Activated CD8-positive, alpha-beta memory T cell treated with anti-CD3 and anti-CD28 coated beads for 4 hours (primary cell): ENCODE measurements around the gene SMAD9.

Source experiments
- DNase-seq, 2 donors: peaks; one replicate each; pipeline ENCODE4 v3.0.0-alpha.2; 2020; ENCODE audit warnings: low read depth in 2 of 2

Gene SMAD9

GRCh38 chr13:36919833-36920615, at the start of gene SMAD9:
TSS of gene SMAD9 (minus strand) at chr13:36920238. CDS start at chr13:36879689, 40,549 bp downstream.
- DNase-seq, result no peak

GRCh38 chr13:36966404-36966803, 46.4 kb upstream of the SMAD9 start:
- no peak for DNase-seq

DNA sequence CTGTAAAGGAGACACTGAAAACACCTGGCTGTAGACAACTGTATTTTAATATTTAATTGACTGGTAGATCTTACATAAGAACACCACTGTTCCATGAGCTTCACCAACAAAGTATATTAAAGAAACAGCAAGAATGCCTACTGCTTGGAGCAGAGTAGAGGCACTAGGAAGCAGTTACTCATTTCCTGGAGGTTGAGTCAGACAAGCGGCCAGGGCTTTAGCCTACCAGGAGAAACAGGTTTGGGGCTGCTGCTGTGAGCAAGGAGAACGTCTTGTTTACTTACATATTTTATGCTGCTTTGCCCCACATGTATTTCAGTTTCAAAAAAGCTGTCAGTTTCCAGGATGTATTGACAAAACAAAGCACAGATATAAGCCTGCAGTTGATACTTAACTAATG, 45.7 kb upstream of the SMAD9 start:
- no peak for DNase-seq

GRCh38 chr13:36959456-36960116, 39.5 kb upstream of the SMAD9 start:
- no peak for DNase-seq

DNA sequence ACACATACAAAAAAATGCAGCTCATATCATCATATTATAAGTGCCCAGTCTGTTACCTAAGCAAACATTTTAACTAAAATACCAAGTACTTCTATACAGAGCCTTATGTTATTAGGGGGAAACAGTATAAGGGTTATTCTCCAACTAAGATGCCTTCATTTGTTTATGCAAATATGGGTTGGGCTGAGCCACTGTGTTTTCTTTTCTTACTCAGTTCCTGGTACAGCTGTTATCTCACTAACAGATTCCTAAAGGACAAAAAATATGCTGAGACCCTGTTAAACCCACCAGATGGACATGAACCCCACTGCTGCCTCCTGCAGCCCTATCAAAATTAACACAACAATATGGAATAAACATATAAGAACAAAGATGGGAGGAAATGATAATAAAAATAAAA, 34.5 kb upstream of the SMAD9 start:
- no peak for DNase-seq

GRCh38 chr13:36950920-36951319, 30.9 kb upstream of the SMAD9 start:
- DNase-seq, result no peak

DNA sequence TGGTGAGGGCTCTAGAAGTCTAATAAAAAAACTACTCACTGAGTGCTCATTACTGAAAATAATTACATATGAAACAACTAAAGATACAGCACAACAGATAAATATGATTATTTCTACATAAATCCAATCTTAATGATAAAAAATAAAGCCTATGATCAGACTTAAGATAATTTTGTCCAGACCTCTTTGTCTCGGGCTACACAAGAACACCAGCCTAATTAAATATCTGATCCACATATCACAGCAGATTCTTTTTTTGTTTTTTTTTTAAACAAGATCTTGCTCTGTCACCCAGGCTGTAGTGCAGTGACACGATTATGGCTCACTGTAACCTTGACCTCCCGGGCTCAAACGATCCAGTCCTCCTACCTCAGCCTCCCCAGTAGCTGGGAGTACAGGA, 30.3 kb upstream of the SMAD9 start:
- no peak for DNase-seq

DNA sequence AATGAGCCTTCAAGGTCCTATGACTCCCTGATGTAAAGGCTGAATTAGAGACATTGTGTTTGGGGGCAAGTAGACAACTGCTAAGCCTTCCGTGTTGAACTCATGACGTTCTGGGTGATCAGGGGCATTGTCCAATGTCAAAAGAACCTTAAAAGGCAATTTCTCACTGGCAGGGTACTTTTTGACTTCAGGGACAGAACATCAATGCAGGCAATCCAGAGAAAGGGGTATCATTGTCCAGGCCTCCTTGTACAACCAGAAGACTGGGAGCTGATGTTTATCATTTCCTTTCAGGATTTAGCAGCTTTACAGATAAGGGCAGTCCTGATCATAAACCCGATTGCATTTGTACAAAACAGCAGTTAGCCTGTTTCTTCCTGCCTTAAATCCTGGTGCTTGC, 25.0 kb upstream of the SMAD9 start:
- DNase-seq, result no peak

DNA sequence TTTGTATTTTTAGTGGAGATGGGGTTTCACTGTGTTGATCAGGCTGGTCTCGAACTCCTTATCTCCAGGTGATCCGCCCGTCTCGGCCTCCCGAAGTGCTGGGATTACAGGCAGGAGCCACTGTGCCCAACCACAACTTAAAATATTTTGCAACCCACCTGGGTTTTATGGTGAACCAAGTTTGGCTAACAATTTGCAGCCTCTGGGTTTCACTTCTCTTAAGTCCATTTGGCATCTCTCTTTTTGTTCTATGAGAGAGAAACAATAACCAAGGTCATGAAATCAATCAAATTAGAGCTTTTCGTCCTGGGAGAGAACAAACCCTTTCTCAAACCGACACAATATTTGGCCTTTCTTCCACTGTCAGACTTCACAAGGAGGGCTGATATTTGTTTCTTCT, 5.6 kb upstream of the SMAD9 start:
- DNase-seq, result no peak

DNA sequence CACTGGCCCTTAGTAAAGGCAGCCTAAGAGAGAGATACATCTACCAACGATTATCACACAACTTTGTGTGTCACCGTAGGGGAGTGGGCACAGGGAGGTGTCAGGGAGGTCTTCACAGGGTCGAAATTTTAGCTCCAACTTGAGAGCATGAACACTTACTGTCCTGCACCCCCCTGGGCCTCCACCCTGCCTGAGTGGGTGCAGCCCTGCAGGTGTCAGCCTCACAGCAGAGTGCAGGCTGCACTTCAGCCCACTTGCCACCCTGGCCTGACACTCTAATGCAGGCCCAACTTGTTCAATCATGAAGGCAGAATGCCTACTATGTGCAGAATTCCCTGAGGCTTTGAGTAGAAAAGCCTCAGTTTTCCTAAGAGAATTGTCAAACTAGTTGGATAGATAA, 4.0 kb upstream of the SMAD9 start:
- DNase-seq, result no peak

DNA sequence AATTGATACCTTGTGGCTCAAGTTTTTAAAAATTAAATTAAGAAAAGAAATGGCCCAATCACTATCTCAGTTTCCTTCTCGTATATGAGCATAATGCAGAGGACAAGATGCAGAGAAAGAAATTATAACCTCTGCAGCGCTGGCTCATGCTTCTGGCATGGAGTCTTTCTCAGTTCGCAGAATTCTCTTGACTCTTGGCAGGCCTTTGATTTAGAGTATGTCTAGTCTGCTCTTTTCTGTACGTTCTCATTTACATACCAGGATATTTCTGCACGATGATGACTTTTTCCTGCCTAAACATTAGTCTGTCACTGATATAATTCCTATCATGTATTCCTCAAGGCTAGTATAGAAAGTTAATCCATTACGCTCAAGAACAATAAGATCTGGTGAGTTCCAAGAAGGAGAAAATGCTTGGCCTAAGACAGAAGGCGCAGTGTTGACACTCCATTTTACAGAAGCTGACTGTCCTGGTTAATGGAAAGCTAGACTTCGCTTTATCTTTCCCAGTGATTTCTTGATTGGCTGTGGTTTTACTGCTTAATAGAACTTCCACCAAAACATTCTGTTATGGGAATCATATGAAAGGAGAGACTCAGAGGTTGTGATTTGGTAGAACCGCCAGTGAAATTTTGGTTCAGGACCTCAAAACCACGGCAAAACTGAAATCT, 1.7 kb upstream of the SMAD9 start:
- no peak for DNase-seq

- no peak for DNase-seq
Observed at GRCh38 chr13:36920616-36921185, 663 bp upstream of the SMAD9 start.

DNA sequence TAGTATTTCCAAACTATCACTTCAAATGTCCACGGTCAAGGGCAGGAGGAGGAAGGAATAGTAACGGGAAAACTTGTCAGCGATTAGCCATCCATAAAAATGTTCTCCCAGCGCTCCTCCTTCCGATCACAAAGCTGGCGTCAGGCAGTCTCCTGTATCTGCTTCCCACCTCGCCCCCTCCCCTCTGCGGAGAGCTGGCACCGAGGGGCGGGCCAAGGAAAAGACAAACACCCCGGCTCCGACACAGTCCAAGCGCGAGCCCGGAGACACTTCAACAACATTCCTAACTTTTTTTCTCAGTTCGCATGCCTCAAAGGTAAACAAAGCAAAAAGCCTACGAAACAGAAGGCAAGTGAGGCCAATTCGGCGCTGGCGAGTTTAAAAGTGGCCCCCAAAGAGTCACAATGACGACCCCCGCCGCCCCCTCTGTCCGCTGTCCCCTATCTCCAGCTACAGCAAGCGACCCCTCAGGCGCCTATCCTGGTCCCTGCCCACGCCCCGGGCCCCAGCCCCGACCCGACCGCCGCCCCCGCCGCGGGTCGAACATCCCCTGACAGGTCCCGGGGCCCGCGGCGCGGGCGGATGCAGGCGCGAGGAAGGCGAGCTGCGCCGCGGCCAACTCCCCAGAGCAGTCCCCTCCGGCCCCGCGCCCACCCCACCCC, 736 bp downstream of the SMAD9 start:
- no peak for DNase-seq

GRCh38 chr13:36918246-36919131, 1.5 kb downstream of the SMAD9 start:
- no peak for DNase-seq

DNA sequence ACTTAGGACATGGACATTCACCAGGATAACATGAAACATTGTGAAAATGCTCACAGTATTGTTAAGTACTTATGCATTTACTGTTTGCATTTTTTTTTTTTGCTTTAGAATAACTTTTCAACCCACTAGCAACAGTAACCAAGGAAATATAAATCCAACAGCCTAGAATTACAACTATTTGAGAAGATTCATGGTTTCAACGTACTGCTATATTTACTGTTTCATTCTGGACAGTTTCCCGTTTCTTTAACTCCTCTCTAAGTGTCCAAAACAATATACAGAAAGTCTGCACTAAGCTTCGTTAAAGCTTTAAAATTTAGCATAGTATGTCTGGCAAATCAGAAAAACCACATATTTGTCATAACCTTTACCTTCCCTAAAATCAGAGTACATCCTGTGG, 2.7 kb downstream of the SMAD9 start:
- DNase-seq, result no peak

DNA sequence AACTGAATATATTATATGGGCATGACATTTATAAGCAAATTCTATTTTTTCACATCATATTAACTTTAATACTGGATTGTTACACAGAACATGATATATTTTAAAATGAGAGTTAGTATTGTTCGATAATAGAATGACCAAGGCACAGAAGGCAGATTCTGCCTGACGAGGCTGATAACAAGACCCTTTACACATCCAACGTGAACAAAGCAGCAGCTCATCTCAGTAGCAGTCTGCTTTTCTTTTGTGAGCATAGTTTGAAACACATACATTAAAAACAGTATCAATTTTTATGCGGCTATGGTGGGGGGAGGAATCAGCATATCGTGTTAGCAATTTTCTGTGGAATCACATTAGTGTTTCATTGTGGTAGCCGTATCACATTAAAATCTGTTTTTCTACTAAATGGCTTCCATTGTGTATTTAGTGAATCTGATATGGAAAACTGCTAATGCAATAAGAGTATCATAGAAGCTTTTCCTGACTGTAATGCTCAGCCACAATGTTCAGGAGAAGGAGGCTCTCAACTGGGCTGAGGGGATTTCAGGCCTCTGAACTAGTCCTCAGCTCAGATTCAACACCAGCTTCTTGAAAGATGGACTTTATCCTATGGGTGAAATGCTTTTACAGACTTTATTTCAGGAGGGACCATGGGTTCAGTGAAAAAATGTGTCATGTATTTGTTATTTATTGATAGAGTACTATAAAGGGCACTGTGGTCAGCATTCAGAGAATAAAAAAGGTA, 4.0 kb downstream of the SMAD9 start:
- DNase-seq, result no peak

- no peak for DNase-seq
Observed at GRCh38 chr13:36915106-36915505, 4.9 kb downstream of the SMAD9 start.

GRCh38 chr13:36914648-36915047, 5.4 kb downstream of the SMAD9 start:
- DNase-seq, result no peak

DNA sequence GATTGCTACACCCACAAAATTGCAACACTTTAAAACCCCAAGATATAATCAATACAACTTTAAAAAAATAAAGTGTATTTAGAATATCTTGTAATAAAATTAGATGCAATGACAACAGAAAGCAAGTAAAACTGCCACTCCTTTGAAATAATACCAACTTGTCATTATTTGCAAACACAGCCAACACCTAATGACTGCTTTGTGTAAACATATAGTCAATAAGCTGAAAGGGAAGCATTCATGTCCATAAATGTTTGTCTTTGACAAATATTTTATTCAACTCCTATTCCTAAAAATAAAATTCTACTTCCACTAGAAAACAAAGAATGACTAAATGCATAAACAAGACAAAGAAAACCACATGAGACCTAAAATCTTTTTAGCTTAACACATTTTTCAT, 6.6 kb downstream of the SMAD9 start:
- DNase-seq, result no peak

GRCh38 chr13:36912973-36913372, 7.1 kb downstream of the SMAD9 start:
- DNase-seq, result no peak
